Esophagus squamous epithelium (tissue), 4 donors: ENCODE results near the gene TUBGCP3.

Experiments
- CTCF ChIP-seq, 6 experiments: fragments of 450-650 bp in 4 of 6; fragments of 200-600 bp in 2 of 6; sonication (generic) in 2 of 6; IDR thresholded peaks; one replicate each; pipeline ENCODE4 v1.5.1; 2016 to 2019; ENCODE audit warnings: antibody characterized with exemption in 6 of 6, mild to moderate bottlenecking in 4 of 6, moderate library complexity in 4 of 6
- POLR2A ChIP-seq, 4 donors: fragments of 450-650 bp; IDR thresholded peaks; one replicate each; pipeline ENCODE4 v1.6.1; 2017; ENCODE audit warnings: antibody characterized with exemption in 4 of 4, mild to moderate bottlenecking in 4 of 4, moderate library complexity in 3 of 4

DNA sequence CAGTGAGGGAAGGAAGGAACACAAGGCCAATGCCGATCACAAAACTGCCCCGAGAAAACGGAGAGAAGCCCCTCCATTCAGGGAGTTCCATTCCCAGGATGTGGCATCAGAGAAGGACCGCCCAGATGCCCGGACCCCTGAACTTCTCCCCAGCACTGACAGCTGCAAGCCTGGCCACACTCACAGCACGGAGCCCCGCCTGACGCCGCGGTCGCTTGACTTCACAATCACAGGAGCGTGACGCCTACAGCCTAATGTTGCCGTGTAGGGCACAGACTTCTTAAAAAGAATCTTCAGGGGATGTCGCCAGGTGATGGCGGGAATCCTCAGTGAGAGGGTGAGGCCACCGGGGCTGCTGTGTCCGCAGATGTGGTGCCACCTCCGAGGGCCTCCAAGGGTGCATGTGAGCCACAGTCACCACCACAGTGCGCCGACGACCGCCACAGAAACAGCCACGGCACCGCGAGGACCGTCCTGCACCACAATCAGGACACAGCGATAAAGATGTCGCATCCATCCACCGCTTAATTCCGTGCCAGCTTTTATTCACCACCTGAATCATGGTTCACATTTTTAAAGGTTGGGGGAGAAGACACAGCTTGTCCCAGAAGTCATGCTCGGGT lies 134.6 kb downstream of the TUBGCP3 start:
- TF ChIP-seq CTCF (IDR thresholded peaks at IDR 0.05): no peak
- TF ChIP-seq POLR2A (IDR thresholded peaks at IDR 0.05): no peak
